Epithelial cell of prostate (primary cell): ENCODE results near the gene BANP.
"Not testable (repeated sequence)": the region's sequence is repeated elsewhere in the genome, so short reads cannot be mapped to it uniquely, and the experiment has no call there.

ENCODE experiments used
- DNase-seq: peaks from one replicate; pipeline ENCODE4 v3.0.0-alpha.2; 2011; ENCODE audit warnings: low read depth, low spot score
- H3K27ac ChIP-seq: fragments of 450-650 bp; 2 replicates; pipeline ENCODE4 v1.5.1; 2017; ENCODE audit warnings: mild to moderate bottlenecking

The BANP gene

DNA sequence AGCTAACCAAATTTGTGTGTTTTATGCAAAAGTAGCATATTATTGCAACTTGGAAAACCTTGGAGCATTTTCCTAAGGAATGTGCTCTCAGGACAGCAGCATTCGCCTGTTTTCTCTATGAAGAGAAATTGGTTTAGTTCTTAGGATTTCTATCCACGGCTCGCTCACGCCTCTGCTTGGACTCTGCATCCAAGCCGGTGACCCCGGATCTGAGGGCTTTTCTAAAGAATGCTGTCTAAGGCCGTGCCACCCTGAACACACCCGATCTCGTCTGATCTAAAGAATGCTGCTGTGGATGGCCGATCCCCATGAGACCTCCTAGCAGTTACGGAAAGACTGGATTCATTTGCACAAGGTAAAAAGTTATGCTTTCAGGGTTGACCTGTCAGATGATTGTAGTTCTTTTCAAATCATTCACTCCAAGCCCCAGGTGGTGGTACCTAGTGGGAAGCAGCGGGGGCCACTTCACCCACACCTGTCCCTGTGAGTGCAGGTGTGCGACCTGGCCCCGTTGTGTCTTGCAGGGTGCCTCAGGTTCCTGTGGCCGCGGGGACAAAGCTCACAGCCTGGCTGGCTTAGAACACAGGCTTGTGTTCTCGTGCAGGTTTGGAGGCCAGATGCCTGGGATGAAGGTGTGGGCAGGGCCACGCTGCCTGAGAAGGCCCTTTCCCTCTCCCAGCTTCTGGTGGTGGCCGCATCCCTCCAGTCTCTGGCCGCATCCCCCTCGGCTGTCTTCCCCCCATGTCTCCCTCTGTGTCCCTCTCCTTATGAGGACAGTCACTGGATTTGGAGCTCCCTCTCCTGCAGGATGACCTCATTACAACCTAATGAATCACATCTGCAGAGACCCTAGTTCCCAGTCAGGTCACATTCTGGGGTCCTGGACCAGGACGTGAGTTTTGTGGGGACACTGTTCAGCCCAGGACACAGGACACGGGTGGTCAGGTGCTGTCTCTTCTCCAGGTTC is 71.1 kb downstream of the BANP start:
- DNase-seq, result no peak
- no peak overlapping the region for H3K27ac ChIP-seq

DNA sequence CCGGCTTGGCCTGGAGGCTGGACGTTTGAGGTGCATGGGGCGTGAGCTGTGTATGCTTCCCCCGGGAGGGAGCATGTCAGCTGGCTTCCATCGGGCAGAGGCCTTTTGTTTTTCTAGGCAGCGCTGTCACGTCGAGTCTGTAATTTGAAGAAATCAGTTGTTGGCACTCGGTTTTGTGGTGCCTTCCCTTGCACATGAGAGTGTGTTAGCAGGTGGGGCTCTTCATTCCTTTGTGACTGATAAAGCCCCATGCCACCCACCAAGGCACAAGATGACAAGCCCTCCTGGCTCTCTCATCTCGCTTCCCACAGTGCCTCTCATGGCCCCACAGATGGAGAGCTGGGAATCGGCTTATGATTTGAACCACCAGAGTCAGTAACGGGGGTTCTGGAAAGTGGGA is 72.1 kb downstream of the BANP start:
- DNase-seq, result no peak
- no peak overlapping the region for H3K27ac ChIP-seq

GRCh38 chr16:88023786-88024185 is 72.6 kb downstream of the BANP start:
- H3K27ac ChIP-seq, result no peak overlapping the region
- no peak for DNase-seq

DNA sequence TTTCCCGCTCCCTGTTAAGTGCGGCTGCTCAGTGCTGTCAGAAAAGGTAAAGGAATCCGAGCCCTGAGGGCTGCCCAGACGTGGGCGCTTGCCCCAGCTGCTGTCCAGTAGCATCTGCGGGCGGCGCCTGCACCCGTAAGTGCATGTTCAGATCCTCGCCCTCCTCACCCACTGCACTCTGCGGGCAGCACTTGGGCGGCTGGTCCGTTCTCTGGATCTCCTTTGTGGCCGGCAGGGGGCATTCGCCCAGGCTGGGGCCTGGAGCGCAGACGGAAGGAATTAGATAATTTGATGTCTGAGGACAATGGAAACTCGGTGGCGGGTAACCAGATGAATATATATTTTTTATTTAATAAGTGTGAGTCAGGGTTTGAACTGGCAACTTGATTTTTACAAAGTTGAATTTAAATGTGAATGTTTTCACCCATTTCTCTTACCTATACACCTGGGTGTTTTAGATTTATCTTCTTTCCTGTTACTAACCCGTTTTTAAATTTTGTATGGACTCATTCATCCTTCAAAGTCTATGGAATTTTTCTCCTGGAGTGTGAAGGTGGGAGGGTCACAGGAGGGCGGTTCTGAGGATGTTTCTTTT is 73.4 kb downstream of the BANP start:
- DNase-seq, H3K27ac ChIP-seq: not testable (repeated sequence)

GRCh38 chr16:88025086-88025492 is 73.9 kb downstream of the BANP start:
- not testable (repeated sequence) for H3K27ac ChIP-seq, DNase-seq

GRCh38 chr16:88025828-88026555 is 74.8 kb downstream of the BANP start:
- H3K27ac ChIP-seq, DNase-seq: not testable (repeated sequence)

- DNase-seq, result no peak
- H3K27ac ChIP-seq, result no peak overlapping the region
Measured at GRCh38 chr16:88026964-88027938, 76.0 kb downstream of the BANP start.

GRCh38 chr16:88028177-88028930 is 77.1 kb downstream of the BANP start:
- H3K27ac ChIP-seq, DNase-seq: not testable (repeated sequence)

GRCh38 chr16:88030498-88030897 is 79.3 kb downstream of the BANP start:
- no peak overlapping the region for H3K27ac ChIP-seq

DNA sequence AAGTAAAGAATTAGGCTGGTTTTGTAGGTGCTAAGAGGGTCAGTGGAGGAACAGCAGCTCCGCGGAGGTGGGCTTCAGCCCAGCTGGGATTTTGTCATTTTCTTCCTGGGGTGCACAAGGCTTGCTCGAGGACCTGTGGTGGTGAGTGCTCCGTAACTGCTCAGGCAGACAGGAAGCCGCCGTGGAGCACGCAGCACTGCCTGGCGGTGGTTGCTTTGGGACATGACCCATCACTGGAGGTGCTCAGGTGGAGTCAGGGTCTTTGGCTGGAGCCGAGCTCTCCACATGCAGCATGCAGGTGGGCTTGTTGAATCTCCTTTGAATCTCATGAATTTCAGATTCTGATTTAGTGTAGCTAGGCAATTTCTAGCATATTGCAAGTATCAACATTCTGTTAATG is 79.7 kb downstream of the BANP start:
- not testable (repeated sequence) for H3K27ac ChIP-seq, DNase-seq

More at GRCh38 chr16:88030498-88030897, 79.3 kb downstream of the BANP start:
- no peak for DNase-seq

- H3K27ac ChIP-seq, DNase-seq: not testable (repeated sequence)
Measured at GRCh38 chr16:88033003-88033740, 81.9 kb downstream of the BANP start.

DNA sequence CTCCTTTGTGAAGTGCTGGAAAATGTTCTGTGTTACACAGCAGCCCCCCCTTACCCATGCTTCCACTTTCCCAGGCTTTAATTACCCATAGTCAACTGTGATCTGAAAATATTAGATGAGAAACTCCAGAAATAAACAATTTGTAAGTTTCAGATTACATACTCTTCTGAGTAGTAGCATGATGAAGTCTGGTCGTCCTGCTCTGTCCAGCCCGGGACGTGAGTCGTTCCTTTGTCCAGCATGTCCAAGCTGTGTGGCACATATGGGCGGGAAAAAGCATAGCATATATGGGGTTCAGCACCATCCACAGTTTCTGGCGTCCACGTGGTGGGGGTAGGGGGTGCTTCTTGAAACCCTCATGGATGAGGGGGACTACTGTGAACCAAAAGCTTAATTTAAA is 83.5 kb downstream of the BANP start:
- DNase-seq, result no peak
- H3K27ac ChIP-seq, result no peak overlapping the region

DNA sequence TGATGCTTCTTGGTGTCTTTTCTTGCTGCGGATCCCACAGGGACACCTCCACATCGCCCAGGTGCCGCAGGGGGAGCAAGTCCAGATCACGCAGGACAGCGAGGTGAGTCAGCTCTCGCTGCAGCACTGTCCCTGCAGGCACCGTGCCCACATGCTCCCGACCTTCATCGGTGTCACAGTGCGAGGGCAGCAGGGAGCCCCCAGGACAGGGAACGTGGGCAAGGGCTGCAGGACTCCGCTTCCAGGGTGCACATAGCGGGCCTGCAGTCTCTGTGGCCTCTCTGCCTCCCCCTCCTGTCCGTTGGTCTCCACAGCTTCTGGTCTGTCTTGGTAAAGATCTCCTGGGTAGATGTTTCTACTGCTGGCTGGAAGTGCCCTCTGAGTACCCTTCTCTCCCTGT is 84.1 kb downstream of the BANP start:
- DNase-seq, result no peak
- no peak overlapping the region for H3K27ac ChIP-seq

DNA sequence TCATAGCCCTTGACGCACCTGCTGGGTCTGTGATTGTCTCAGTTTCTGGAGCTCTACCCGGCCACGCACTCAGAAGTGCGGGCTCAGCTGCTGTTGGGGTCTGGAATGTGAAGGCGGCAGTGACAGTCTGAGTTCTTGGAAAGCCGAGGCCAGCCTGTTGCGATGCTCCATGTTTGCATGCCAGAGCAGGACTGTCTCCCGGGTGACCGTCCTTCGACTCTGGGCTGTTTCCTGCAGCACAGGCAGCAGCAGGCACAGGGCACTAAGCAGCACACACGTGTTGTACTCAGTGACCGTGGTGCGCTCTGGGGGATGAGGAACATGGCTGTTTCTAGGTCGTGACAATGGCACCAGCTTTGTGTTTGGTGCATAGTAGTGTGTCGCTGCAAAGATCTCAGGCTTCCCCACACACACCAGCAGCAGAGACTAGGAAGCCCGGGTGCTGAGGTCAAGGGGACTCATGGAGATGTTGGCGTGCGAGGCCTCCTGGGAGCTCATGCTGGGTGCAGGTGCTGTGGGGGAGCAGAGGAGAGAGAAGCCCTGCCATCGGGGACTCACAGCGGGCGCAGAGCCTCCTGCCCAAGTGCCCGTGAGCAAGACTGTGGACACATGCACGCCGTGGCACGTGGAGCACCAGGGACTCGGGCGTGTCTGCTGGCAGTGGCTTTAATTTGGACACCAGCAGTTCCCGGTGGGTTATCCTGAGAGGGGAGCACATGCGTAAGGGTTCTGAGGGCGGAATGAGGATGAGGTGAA is 84.8 kb downstream of the BANP start:
- DNase-seq, H3K27ac ChIP-seq: not testable (repeated sequence)

DNA sequence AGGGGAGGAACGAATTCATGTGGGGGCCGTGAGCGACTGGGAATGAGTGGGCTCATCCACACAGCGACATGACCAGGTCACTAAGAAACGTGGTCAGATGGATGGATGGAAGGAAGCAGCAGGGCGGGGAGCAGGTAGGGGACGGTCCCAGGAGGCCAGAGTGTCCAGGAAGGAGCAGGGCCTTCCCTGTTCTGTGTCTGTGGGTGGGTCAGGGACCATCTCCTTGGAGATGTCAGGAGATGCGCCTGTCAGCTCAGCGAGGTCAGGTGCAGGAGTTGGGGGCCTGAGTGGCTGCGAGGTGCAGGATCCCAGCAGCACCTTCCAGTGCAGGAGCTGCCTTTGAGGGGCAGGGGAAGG is 85.4 kb downstream of the BANP start:
- not testable (repeated sequence) for DNase-seq

GRCh38 chr16:88037359-88037758 is 86.1 kb downstream of the BANP start:
- DNase-seq, H3K27ac ChIP-seq: not testable (repeated sequence)

More for the DNA sequence above, 85.4 kb downstream of the BANP start:
- H3K27ac ChIP-seq, result not testable (repeated sequence)

GRCh38 chr16:88037876-88038525 is 86.8 kb downstream of the BANP start:
- not testable (repeated sequence) for DNase-seq, H3K27ac ChIP-seq
